Liver (tissue), 9 donors: Measurements from ENCODE around the gene ARHGAP23. TPM values are rescaled to one million over a fixed set of nuclear protein-coding genes. Genes with fewer than 3 reads are reported as not detected.

Experiments
- DNase-seq: peaks from one replicate; pipeline ENCODE4 v3.0.0-alpha.2; 2017; ENCODE audit warnings: low spot score
- H3K27ac ChIP-seq, 2 donors: one replicate each; pipeline ENCODE4 v1.7.0; 2013; ENCODE audit warnings: inconsistent platforms in 2 of 2, low read length in 2 of 2, control low read depth in 1 of 2, low read depth in 1 of 2, mild to moderate bottlenecking in 1 of 2
- H3K27me3 ChIP-seq, 4 donors: one replicate each; pipeline versions ENCODE4 v1.6.1 to v1.7.0; 2013; ENCODE audit warnings: low read length in 3 of 4, inconsistent platforms in 1 of 4, mild to moderate bottlenecking in 1 of 4, moderate library complexity in 1 of 4; ENCODE audit not compliant: control insufficient read depth in 4 of 4, insufficient read depth in 4 of 4
- H3K36me3 ChIP-seq, 4 donors: one replicate each; pipeline versions ENCODE4 v1.6.1 to v1.7.0; 2013; ENCODE audit warnings: low read length in 3 of 4, mild to moderate bottlenecking in 3 of 4, low read depth in 1 of 4, moderate library complexity in 1 of 4; ENCODE audit not compliant: control insufficient read depth in 4 of 4, insufficient read depth in 3 of 4
- H3K4me1 ChIP-seq, 4 donors: one replicate each; pipeline versions ENCODE4 v1.6.1 to v1.7.0; 2013; ENCODE audit warnings: low read length in 3 of 4, mild to moderate bottlenecking in 3 of 4, moderate library complexity in 1 of 4; ENCODE audit not compliant: control insufficient read depth in 4 of 4, insufficient read depth in 4 of 4
- H3K4me3 ChIP-seq, 3 donors: one replicate each; pipeline versions ENCODE4 v1.6.1 to v1.7.0; 2013; ENCODE audit warnings: low read length in 3 of 3, control low read depth in 1 of 3, low read depth in 1 of 3, mild to moderate bottlenecking in 1 of 3
- H3K9ac ChIP-seq, 2 donors: one replicate each; pipeline ENCODE4 v1.7.0; 2013; ENCODE audit warnings: low read length in 2 of 2, mild to moderate bottlenecking in 2 of 2, moderate library complexity in 2 of 2, control low read depth in 1 of 2, low read depth in 1 of 2
- H3K9me3 ChIP-seq, 4 donors: one replicate each; pipeline versions ENCODE4 v1.6.1 to v1.7.0; 2013; ENCODE audit warnings: low read length in 3 of 4; ENCODE audit not compliant: control insufficient read depth in 4 of 4
- EGR1 ChIP-seq, 2 donors: IDR thresholded peaks; 2 replicates each; pipeline ENCODE4 v1.6.1; 2016 to 2018; ENCODE audit warnings: antibody characterized with exemption in 2 of 2, low read depth in 2 of 2
- FOXA1 ChIP-seq: IDR thresholded peaks from 2 replicates; pipeline ENCODE4 v1.6.1; 2016; ENCODE audit warnings: antibody characterized with exemption
- FOXA2 ChIP-seq: IDR thresholded peaks from 2 replicates; pipeline ENCODE4 v1.6.1; 2016; ENCODE audit warnings: antibody characterized with exemption
- GABPA ChIP-seq, 2 donors: IDR thresholded peaks in 1 of 2; conservative IDR thresholded peaks in 1 of 2; 2 replicates each; pipeline ENCODE4 v1.6.1; 2016; ENCODE audit warnings: antibody characterized with exemption in 2 of 2, mild to moderate bottlenecking in 1 of 2, moderate library complexity in 1 of 2
- HNF4A ChIP-seq, 2 donors: conservative IDR thresholded peaks; 2 replicates each; pipeline ENCODE4 v1.6.1; 2016; ENCODE audit warnings: antibody characterized with exemption in 2 of 2, mild to moderate bottlenecking in 2 of 2
- HNF4G ChIP-seq: IDR thresholded peaks from 2 replicates; pipeline ENCODE4 v1.6.1; 2016; ENCODE audit warnings: antibody characterized with exemption
- JUND ChIP-seq, 2 donors: IDR thresholded peaks; 2 replicates each; pipeline ENCODE4 v1.6.1; 2016; ENCODE audit warnings: antibody characterized with exemption in 2 of 2
- NR2F2 ChIP-seq: IDR thresholded peaks from 2 replicates; pipeline ENCODE4 v1.6.1; 2016; ENCODE audit warnings: antibody characterized with exemption
- RAD21 ChIP-seq, 2 donors: IDR thresholded peaks; 2 replicates each; pipeline ENCODE4 v1.6.1; 2016; ENCODE audit warnings: antibody characterized with exemption in 2 of 2, mild to moderate bottlenecking in 2 of 2
- RXRA ChIP-seq, 2 donors: IDR thresholded peaks; 2 replicates each; pipeline ENCODE4 v1.6.1; 2017 to 2018; ENCODE audit warnings: antibody characterized with exemption in 2 of 2, mild to moderate bottlenecking in 1 of 2
- SP1 ChIP-seq: IDR thresholded peaks from 2 replicates; pipeline ENCODE4 v1.6.1; 2018; ENCODE audit warnings: antibody characterized with exemption, mild to moderate bottlenecking
- TAF1 ChIP-seq: conservative IDR thresholded peaks from 2 replicates; pipeline ENCODE4 v1.6.1; 2016; ENCODE audit warnings: antibody characterized with exemption, mild to moderate bottlenecking
- YY1 ChIP-seq: IDR thresholded peaks from 2 replicates; pipeline ENCODE4 v1.6.1; 2016; ENCODE audit warnings: antibody characterized with exemption, mild to moderate bottlenecking
- WGBS: extraction: QIAGEN DNeasy Blood & Tissue Kit; methylation state at CpG from one replicate; pipeline ENCODE4 v1.1.7; 2013; 5-methylcytosine and 5-hydroxymethylcytosine counted together
- polyA plus RNA-seq, 2 donors: library from polyadenylated mRNA; stranded (reverse) in 1 of 2; unstranded in 1 of 2; fragments of 200-250 nt in 1 of 2; fragments of >200 nt in 1 of 2; fragmentation: Nextera tagmentation in 1 of 2; extraction: Ambion mirVana in 1 of 2; gene quantifications; one replicate each; pipeline versions ENCODE4 v1.2.1 to v1.2.3, GENCODE V29; 2013 to 2015
- total RNA-seq, 2 donors: library from RNA; depleted of rRNA; stranded (reverse); fragments of >200 nt; gene quantifications; one replicate each; pipeline ENCODE4 v1.2.3, GENCODE V29; 2014
- TF ChIP-seq, protein P1 (sequence below): IDR thresholded peaks from 2 replicates; pipeline ENCODE4 v1.6.1; 2016; ENCODE audit warnings: antibody characterized with exemption
- TF ChIP-seq, protein P2 (sequence below): IDR thresholded peaks from 2 replicates; pipeline ENCODE4 v1.6.1; 2016; ENCODE audit warnings: antibody characterized with exemption
- TF ChIP-seq, protein P3 (sequence below): fragments of 150-350 bp; IDR thresholded peaks from 2 replicates; pipeline ENCODE4 v1.5.1; 2017; ENCODE audit warnings: improper control_type of control experiment, low read depth, low read length; ENCODE audit not compliant: missing input control
- TF ChIP-seq, protein P4 (sequence below): IDR thresholded peaks from 2 replicates; pipeline ENCODE4 v1.6.1; 2016; ENCODE audit warnings: antibody characterized with exemption, mild to moderate bottlenecking
- TF ChIP-seq, protein P5 (sequence below): IDR thresholded peaks from 2 replicates; pipeline ENCODE4 v1.6.1; 2016; ENCODE audit warnings: antibody characterized with exemption
- donor health status: healthy.
- donor health status: healthy.
- donor health status: healthy.
- donor health status: healthy.
- donor health status: healthy.

The ARHGAP23 gene
- total and polyA plus RNA-seq, 4 donors, result 0.28 to 31.8 (median 4.6) TPM

DNA sequence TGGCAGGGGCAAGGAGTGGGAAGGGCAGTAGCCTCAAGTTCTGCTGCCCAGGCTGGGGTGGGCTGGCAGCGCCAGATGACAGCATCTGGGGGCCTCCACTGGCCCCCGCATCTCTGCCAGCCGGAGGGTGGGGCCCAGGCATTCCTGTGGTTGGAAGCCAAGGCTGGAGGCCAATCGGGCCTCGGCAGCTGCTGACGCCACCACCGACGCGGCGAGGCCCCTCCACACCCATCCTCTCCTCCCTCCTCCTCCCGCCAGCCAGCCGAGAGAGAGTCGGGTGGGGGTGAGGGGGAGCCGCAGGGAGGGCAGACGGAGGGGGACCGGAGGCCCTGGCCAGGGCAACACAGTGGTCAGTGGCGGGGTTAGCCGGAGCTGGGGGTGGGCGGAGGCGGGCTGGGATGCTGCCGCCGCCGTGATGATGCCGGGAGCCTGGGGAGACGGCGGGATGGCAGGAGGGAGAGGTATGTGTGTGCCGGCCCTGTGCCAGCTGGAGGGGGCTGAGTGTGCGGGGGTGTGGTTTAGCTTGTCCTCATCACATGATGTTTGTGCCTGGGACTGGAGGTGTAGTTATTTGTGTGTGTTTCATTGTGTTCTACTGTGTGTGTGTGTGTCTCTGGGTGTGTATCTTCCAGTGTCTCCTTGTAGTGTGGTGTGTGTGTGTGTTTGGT, 36.6 kb downstream of the ARHGAP23 start (continued):
- TF ChIP-seq, protein P1, sequence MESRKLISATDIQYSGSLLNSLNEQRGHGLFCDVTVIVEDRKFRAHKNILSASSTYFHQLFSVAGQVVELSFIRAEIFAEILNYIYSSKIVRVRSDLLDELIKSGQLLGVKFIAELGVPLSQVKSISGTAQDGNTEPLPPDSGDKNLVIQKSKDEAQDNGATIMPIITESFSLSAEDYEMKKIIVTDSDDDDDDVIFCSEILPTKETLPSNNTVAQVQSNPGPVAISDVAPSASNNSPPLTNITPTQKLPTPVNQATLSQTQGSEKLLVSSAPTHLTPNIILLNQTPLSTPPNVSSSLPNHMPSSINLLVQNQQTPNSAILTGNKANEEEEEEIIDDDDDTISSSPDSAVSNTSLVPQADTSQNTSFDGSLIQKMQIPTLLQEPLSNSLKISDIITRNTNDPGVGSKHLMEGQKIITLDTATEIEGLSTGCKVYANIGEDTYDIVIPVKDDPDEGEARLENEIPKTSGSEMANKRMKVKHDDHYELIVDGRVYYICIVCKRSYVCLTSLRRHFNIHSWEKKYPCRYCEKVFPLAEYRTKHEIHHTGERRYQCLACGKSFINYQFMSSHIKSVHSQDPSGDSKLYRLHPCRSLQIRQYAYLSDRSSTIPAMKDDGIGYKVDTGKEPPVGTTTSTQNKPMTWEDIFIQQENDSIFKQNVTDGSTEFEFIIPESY, result no peak
- no peak for TF ChIP-seq RXRA (IDR thresholded peaks at IDR 0.05)
- no peak for TF ChIP-seq SP1
- no peak for TF ChIP-seq GABPA (IDR thresholded peaks at IDR 0.05 in 1 of 2, conservative IDR thresholded peaks at IDR 0.05 in 1 of 2)
- TF ChIP-seq RAD21 (IDR thresholded peaks at IDR 0.05), result no peak
- TF ChIP-seq EGR1 (IDR thresholded peaks at IDR 0.05; ENCODE audit: low read depth in 2 of 2), result no peak
- TF ChIP-seq HNF4A (conservative IDR thresholded peaks at IDR 0.05), result no peak

DNA sequence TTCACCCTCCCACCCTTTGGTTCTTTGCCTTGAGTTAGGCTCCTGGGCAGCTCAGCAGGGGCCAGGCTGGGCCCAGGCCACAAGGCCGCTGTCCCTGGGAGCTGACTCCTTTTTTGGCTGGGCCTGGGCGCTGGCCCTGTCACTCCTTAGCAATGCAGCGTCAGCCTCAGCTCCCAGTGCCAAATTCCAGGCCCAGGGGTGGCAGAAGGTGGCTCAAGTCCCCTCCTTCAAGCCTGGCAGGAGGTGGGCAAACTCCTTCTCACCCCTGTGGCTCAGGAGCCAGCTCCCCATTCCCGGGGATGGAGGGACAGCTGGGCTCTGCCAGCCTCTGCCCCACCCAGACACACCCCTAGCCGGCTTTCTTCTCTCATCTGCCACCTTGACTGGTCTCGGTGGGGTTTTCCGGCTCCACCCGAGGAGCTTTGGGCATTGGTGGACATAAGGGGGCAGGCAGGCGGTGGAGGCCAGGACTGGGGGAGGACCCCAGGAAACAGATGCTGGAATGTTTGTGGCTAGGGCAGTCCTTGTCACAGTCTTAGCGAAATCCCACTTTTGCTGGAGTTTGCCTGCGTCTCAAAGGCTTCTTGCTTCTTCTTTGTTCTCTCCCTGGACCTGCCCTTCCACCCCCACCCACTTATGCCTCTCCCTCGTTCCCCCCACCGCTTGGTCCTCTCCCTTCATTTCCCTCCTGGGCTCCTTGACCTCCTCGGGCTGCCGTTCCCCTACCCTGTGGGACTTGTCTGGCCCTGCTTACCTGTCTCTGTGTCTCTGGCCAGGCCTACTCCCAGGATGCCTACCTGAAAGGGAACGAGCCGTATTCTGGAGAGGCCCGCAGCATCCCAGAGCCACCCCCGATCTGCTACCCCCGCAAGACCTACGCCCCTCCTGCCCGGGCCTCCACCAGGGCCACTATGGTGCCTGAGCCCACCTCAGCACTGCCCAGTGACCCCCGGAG, 37.4 kb downstream of the ARHGAP23 start:
- no peaks in the 10 kb centered on the region for H3K36me3 ChIP-seq
- H3K4me1 ChIP-seq, result peaks cover 0 to 8% (median 1%) of the 10 kb centered on the region in 4 donors
- H3K9me3 ChIP-seq, result no peaks in the 10 kb centered on the region
- H3K4me3 ChIP-seq, result no peak overlapping the region
- no peak for DNase-seq
- 86% methylated on average over 23 of the region's 23 CpGs for WGBS
- TF ChIP-seq, protein P2, sequence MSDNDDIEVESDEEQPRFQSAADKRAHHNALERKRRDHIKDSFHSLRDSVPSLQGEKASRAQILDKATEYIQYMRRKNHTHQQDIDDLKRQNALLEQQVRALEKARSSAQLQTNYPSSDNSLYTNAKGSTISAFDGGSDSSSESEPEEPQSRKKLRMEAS, result no peak
- TF ChIP-seq, protein P1, result no peak
- TF ChIP-seq GABPA (IDR thresholded peaks at IDR 0.05 in 1 of 2, conservative IDR thresholded peaks at IDR 0.05 in 1 of 2), result no peak
- no peak for TF ChIP-seq FOXA2
- TF ChIP-seq TAF1, result no peak
- no peak for TF ChIP-seq HNF4G
- TF ChIP-seq FOXA1, result no peak
- TF ChIP-seq, protein P3, sequence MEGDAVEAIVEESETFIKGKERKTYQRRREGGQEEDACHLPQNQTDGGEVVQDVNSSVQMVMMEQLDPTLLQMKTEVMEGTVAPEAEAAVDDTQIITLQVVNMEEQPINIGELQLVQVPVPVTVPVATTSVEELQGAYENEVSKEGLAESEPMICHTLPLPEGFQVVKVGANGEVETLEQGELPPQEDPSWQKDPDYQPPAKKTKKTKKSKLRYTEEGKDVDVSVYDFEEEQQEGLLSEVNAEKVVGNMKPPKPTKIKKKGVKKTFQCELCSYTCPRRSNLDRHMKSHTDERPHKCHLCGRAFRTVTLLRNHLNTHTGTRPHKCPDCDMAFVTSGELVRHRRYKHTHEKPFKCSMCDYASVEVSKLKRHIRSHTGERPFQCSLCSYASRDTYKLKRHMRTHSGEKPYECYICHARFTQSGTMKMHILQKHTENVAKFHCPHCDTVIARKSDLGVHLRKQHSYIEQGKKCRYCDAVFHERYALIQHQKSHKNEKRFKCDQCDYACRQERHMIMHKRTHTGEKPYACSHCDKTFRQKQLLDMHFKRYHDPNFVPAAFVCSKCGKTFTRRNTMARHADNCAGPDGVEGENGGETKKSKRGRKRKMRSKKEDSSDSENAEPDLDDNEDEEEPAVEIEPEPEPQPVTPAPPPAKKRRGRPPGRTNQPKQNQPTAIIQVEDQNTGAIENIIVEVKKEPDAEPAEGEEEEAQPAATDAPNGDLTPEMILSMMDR, result no peak
- TF ChIP-seq SP1, result no peak
- no peak for TF ChIP-seq HNF4A (conservative IDR thresholded peaks at IDR 0.05)
- TF ChIP-seq, protein P4, sequence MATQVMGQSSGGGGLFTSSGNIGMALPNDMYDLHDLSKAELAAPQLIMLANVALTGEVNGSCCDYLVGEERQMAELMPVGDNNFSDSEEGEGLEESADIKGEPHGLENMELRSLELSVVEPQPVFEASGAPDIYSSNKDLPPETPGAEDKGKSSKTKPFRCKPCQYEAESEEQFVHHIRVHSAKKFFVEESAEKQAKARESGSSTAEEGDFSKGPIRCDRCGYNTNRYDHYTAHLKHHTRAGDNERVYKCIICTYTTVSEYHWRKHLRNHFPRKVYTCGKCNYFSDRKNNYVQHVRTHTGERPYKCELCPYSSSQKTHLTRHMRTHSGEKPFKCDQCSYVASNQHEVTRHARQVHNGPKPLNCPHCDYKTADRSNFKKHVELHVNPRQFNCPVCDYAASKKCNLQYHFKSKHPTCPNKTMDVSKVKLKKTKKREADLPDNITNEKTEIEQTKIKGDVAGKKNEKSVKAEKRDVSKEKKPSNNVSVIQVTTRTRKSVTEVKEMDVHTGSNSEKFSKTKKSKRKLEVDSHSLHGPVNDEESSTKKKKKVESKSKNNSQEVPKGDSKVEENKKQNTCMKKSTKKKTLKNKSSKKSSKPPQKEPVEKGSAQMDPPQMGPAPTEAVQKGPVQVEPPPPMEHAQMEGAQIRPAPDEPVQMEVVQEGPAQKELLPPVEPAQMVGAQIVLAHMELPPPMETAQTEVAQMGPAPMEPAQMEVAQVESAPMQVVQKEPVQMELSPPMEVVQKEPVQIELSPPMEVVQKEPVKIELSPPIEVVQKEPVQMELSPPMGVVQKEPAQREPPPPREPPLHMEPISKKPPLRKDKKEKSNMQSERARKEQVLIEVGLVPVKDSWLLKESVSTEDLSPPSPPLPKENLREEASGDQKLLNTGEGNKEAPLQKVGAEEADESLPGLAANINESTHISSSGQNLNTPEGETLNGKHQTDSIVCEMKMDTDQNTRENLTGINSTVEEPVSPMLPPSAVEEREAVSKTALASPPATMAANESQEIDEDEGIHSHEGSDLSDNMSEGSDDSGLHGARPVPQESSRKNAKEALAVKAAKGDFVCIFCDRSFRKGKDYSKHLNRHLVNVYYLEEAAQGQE, result no peak
- no peak for TF ChIP-seq RAD21 (IDR thresholded peaks at IDR 0.05)
- TF ChIP-seq, protein P5, sequence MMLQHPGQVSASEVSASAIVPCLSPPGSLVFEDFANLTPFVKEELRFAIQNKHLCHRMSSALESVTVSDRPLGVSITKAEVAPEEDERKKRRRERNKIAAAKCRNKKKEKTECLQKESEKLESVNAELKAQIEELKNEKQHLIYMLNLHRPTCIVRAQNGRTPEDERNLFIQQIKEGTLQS, result no peak
- TF ChIP-seq NR2F2, result no peak
- no peak for TF ChIP-seq YY1
- no peak for TF ChIP-seq JUND (IDR thresholded peaks at IDR 0.05)
- no peak for TF ChIP-seq RXRA (IDR thresholded peaks at IDR 0.05)
- no peak for TF ChIP-seq EGR1 (IDR thresholded peaks at IDR 0.05; ENCODE audit: low read depth in 2 of 2)
- H3K27ac ChIP-seq, result peak overlapping the region; percentile 18 to 54
- no peaks in the 10 kb centered on the region for H3K27me3 ChIP-seq
- H3K9ac ChIP-seq, result no peak overlapping the region
